ENCODE results near the gene NPY2R.

DNA sequence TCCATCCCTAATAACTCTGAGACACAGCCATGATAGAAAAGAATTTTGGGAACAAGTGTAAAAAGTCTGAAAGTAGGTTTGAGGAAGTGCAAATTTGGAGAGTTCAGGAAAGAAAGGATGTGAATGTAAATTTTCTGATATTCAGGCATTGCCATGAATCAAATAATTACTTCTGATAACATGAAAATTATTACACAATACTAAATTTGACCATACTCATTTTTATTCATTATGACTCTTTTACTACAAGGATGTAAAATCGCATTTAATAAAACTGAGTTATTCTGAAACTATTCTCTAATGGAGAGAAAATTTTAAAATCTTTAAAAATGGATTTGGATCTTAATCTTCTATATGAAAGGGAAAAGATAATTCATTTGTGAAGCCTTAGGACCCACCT lies 33.8 kb upstream of the NPY2R start:
- TF ChIP-seq POLR2A (IDR thresholded peaks at IDR 0.05) = no peak
- TF ChIP-seq, protein P1, sequence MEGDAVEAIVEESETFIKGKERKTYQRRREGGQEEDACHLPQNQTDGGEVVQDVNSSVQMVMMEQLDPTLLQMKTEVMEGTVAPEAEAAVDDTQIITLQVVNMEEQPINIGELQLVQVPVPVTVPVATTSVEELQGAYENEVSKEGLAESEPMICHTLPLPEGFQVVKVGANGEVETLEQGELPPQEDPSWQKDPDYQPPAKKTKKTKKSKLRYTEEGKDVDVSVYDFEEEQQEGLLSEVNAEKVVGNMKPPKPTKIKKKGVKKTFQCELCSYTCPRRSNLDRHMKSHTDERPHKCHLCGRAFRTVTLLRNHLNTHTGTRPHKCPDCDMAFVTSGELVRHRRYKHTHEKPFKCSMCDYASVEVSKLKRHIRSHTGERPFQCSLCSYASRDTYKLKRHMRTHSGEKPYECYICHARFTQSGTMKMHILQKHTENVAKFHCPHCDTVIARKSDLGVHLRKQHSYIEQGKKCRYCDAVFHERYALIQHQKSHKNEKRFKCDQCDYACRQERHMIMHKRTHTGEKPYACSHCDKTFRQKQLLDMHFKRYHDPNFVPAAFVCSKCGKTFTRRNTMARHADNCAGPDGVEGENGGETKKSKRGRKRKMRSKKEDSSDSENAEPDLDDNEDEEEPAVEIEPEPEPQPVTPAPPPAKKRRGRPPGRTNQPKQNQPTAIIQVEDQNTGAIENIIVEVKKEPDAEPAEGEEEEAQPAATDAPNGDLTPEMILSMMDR (IDR thresholded peaks at IDR 0.05) = no peak

Data from tibial nerve (tissue), 3 donors.